Adipose tissue (tissue), 3 donors: Measurements from ENCODE around the gene CCDC40. TPM values are rescaled to one million over a fixed set of nuclear protein-coding genes. Genes with fewer than 3 reads are reported as not detected.
A peak's percentile ranks its signal among the peaks of the same experiment; 100 is the strongest.

Experiments used
- H3K27ac ChIP-seq: one replicate; pipeline ENCODE4 v1.5.1; 2013; ENCODE audit warnings: low read depth, low read length
- WGBS, 3 donors: extraction: QIAGEN DNeasy Blood & Tissue Kit; methylation state at CpG; one replicate each; pipeline ENCODE4 v1.1.7; 2013; 5-methylcytosine and 5-hydroxymethylcytosine counted together
- polyA plus RNA-seq, 3 donors: library from polyadenylated mRNA; stranded (reverse); fragments of 200-250 nt; gene quantifications; one replicate each; pipeline ENCODE4 v1.2.3, GENCODE V29; 2013
- donor health status: healthy with polysubstance abuse.
- donor health status: Bipolar disorder and iron deficiency.
- donor health status: healthy.

Gene CCDC40
- polyA plus RNA-seq, 3 donors, result 1.4 to 2.9 (median 2.1) TPM

- peak overlapping the region; percentile 41 for H3K27ac ChIP-seq
- 44 to 75% (median 46%) methylated on average over 15 of the region's 15 CpGs for WGBS, 3 donors
These were observed 39.3 kb upstream of the CCDC40 start for GRCh38 chr17:79997011-79997660.

- WGBS, 3 donors, result 92 to 96% (median 95%) methylated on average over 7 of the region's 7 CpGs
- H3K27ac ChIP-seq, result no peak overlapping the region
These were observed 36.3 kb upstream of the CCDC40 start for GRCh38 chr17:80000136-80000535.

GRCh38 chr17:80000981-80001775, 35.3 kb upstream of the CCDC40 start:
- 94 to 96% (median 94%) methylated on average over 27 to 29 of the region's 29 CpGs for WGBS, 3 donors
- no peak overlapping the region for H3K27ac ChIP-seq

- WGBS, 3 donors, result 92 to 94% (median 93%) methylated on average over 26 of the region's 26 CpGs
- no peak overlapping the region for H3K27ac ChIP-seq
These were observed 34.3 kb upstream of the CCDC40 start for GRCh38 chr17:80002070-80002641.

- 80 to 93% (median 92%) methylated on average over 28 to 30 of the region's 30 CpGs for whole genome bisulfite sequencing, 3 donors
These were observed 33.6 kb upstream of the CCDC40 start for GRCh38 chr17:80002690-80003490.

GRCh38 chr17:80003969-80004368, 32.5 kb upstream of the CCDC40 start:
- no peak overlapping the region for H3K27ac ChIP-seq
- WGBS, 3 donors, result 91 to 94% (median 92%) methylated on average over 15 of the region's 15 CpGs

More at GRCh38 chr17:80002690-80003490, 33.6 kb upstream of the CCDC40 start:
- no peak overlapping the region for H3K27ac ChIP-seq

- H3K27ac ChIP-seq, result no peak overlapping the region
- whole genome bisulfite sequencing, 3 donors, result 36 to 50% (median 49%) methylated on average over 36 to 37 of the region's 37 CpGs
These were observed 30.8 kb upstream of the CCDC40 start for GRCh38 chr17:80005360-80006338.

- WGBS, 3 donors, result 42 to 73% (median 69%) methylated on average over 8 of the region's 8 CpGs
These were observed 30.1 kb upstream of the CCDC40 start for GRCh38 chr17:80006339-80006720.

GRCh38 chr17:80006811-80007752, 29.4 kb upstream of the CCDC40 start:
- no peak overlapping the region for H3K27ac ChIP-seq
- WGBS, 3 donors, result 91 to 93% (median 93%) methylated on average over 30 of the region's 30 CpGs

More at GRCh38 chr17:80006339-80006720, 30.1 kb upstream of the CCDC40 start:
- no peak overlapping the region for H3K27ac ChIP-seq

GRCh38 chr17:80007939-80008338, 28.5 kb upstream of the CCDC40 start:
- no peak overlapping the region for H3K27ac ChIP-seq
- 79 to 87% (median 83%) methylated on average over 10 of the region's 10 CpGs for WGBS, 3 donors

GRCh38 chr17:80008383-80008840, 28.0 kb upstream of the CCDC40 start:
- no peak overlapping the region for H3K27ac ChIP-seq
- 14 to 18% (median 16%) methylated on average over 15 to 17 of the region's 17 CpGs for WGBS, 3 donors

- no peak overlapping the region for H3K27ac ChIP-seq
- WGBS, 3 donors, result 80 to 88% (median 81%) methylated on average over 18 of the region's 18 CpGs
These were observed 27.6 kb upstream of the CCDC40 start for GRCh38 chr17:80008848-80009247.

GRCh38 chr17:80009391-80010282, 26.8 kb upstream of the CCDC40 start:
- WGBS, 3 donors, result 89 to 93% (median 92%) methylated on average over 34 of the region's 34 CpGs
- H3K27ac ChIP-seq, result no peak overlapping the region

- H3K27ac ChIP-seq, result no peak overlapping the region
- WGBS, 3 donors, result 92 to 93% (median 93%) methylated on average over 30 to 33 of the region's 33 CpGs
These were observed 26.1 kb upstream of the CCDC40 start for GRCh38 chr17:80010283-80010858.

- WGBS, 3 donors, result 83 to 88% (median 84%) methylated on average over 10 of the region's 10 CpGs
These were observed 24.4 kb upstream of the CCDC40 start for GRCh38 chr17:80011989-80012555.

More at GRCh38 chr17:80011989-80012555, 24.4 kb upstream of the CCDC40 start:
- H3K27ac ChIP-seq, result no peak overlapping the region
